OCI-LY7 (cell line): ENCODE measurements around the gene TLE1. TPM values are rescaled to one million over a fixed set of nuclear protein-coding genes. Genes with fewer than 3 reads are reported as not detected.

Source experiments
- BruUV-seq: library from RNA; stranded (reverse); fragments of 400-500 nt; replicated peaks from 2 replicates; lab custom pipeline; 2021; lab: Mats Ljungman, UMichigan
- CTCF ChIA-PET: fragments of 300-600 bp; sonication (Branson Sonifier 250); formaldehyde crosslinking; loops from one replicate; lab custom pipeline; 2022; ENCODE audit warnings: antibody characterized with exemption; ENCODE audit not compliant: unreplicated experiment; lab: Charles Lee
- POLR2A ChIA-PET: fragments of 300-600 bp; sonication (Branson Sonifier 250); formaldehyde crosslinking; loops from one replicate; lab custom pipeline; 2022; ENCODE audit warnings: antibody characterized with exemption; lab: Charles Lee
- DNase-seq: peaks from one replicate; pipeline ENCODE4 v3.0.0-alpha.2; 2015; ENCODE audit warnings: low spot score
- H2AFZ ChIP-seq: fragments of 200-600 bp; sonication (generic), shearing (Covaris generic); 2 replicates; pipeline ENCODE4 v1.6.1; 2014; ENCODE audit warnings: mild to moderate bottlenecking, antibody characterized with exemption, low read length, moderate library complexity
- H3K27ac ChIP-seq: fragments of 200-600 bp; sonication (generic); 2 replicates; pipeline ENCODE4 v1.5.1; 2014; ENCODE audit warnings: mixed run types, low read depth, mild to moderate bottlenecking, moderate library complexity, low read length, inconsistent platforms; ENCODE audit not compliant: poor library complexity, severe bottlenecking
- H3K36me3 ChIP-seq: fragments of 200-600 bp; sonication (generic); 2 replicates; pipeline ENCODE4 v1.6.1; 2014; ENCODE audit warnings: mild to moderate bottlenecking, antibody characterized with exemption, low read length, moderate library complexity, mixed read lengths; ENCODE audit not compliant: insufficient read depth
- H3K4me1 ChIP-seq: fragments of 200-600 bp; sonication (generic); 2 replicates; pipeline ENCODE4 v1.5.1; 2014; ENCODE audit warnings: mild to moderate bottlenecking, low read length; ENCODE audit not compliant: insufficient read depth, poor library complexity, severe bottlenecking
- H3K4me2 ChIP-seq: fragments of 200-600 bp; sonication (generic); 2 replicates; pipeline ENCODE4 v1.6.1; 2014; ENCODE audit warnings: mild to moderate bottlenecking, low read length
- H3K4me3 ChIP-seq: fragments of 200-600 bp; sonication (generic); 2 replicates; pipeline ENCODE4 v1.5.1; 2014; ENCODE audit warnings: mild to moderate bottlenecking, low read depth, low read length; ENCODE audit not compliant: poor library complexity, severe bottlenecking
- H3K79me2 ChIP-seq: fragments of 200-600 bp; sonication (generic); 2 replicates; pipeline ENCODE4 v1.6.1; 2016; ENCODE audit warnings: low read depth, mild to moderate bottlenecking, low read length, moderate library complexity, mixed read lengths; ENCODE audit not compliant: insufficient read depth
- H3K9me2 ChIP-seq: fragments of 200-600 bp; sonication (generic); 2 replicates; pipeline ENCODE4 v1.6.1; 2016; ENCODE audit warnings: mild to moderate bottlenecking, low read length, mixed read lengths; ENCODE audit not compliant: insufficient read depth
- H3K9me3 ChIP-seq: fragments of 200-600 bp; sonication (generic); 2 replicates; pipeline ENCODE4 v1.6.1; 2014; ENCODE audit warnings: mild to moderate bottlenecking, mixed run types, low read length, mixed read lengths
- H4K20me1 ChIP-seq: fragments of 200-600 bp; sonication (generic); 2 replicates; pipeline ENCODE4 v1.6.1; 2014; ENCODE audit warnings: mild to moderate bottlenecking, antibody characterized with exemption, low read length, moderate library complexity, mixed read lengths; ENCODE audit not compliant: insufficient read depth
- EZH2phosphoT487 ChIP-seq: fragments of 200-600 bp; sonication (generic); IDR thresholded peaks from 2 replicates; pipeline ENCODE4 v1.6.1; 2018; ENCODE audit warnings: low read depth, borderline replicate concordance, mild to moderate bottlenecking, mixed run types, antibody characterized with exemption, low read length, moderate library complexity, mixed read lengths
- intact Hi-C: fragments of 100-400 bp; cut with micrococcal nuclease; formaldehyde crosslinking; loops from one replicate; pipeline ENCODE4 v1.10.0; 2022; ENCODE audit not compliant: unreplicated experiment
- total RNA-seq, 2 experiments: library from RNA; depleted of rRNA in 1 of 2; stranded (reverse); fragments of >200 nt in 1 of 2; shearing (Covaris generic) in 1 of 2; gene quantifications; 2 replicates each; pipeline ENCODE4 v1.2.3, GENCODE V29; 2014 to 2022
- TF ChIP-seq, protein P1 (sequence below): fragments of 200-600 bp; sonication (generic); conservative IDR thresholded peaks from 2 replicates; pipeline ENCODE4 v1.5.1; 2014; ENCODE audit warnings: mild to moderate bottlenecking, antibody characterized with exemption, low read length, moderate library complexity, mixed read lengths

Gene TLE1
- total RNA-seq, 2 experiments from 2014 or later = 0.13 TPM; not detected in 1

DNA sequence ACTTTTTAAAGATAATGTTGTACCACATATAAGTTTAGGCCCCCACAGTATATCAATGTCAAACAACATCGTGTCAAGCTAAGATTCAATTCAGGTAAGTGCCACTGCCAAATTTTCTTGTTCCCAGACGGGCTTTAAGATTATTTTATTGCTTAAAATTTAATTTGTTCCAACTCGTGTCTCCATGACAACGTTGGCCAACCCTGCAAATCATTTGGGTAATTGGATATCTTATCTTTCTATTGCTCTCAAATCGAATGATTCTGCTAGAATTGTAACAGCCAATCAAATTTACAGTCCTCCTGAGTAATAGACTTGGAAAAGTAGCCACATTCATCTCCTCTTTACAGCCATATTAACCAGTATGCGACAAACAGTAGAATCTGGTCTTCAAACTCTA lies 19.5 kb downstream of the TLE1 start:
- no TSS peak for BruUV-seq

DNA sequence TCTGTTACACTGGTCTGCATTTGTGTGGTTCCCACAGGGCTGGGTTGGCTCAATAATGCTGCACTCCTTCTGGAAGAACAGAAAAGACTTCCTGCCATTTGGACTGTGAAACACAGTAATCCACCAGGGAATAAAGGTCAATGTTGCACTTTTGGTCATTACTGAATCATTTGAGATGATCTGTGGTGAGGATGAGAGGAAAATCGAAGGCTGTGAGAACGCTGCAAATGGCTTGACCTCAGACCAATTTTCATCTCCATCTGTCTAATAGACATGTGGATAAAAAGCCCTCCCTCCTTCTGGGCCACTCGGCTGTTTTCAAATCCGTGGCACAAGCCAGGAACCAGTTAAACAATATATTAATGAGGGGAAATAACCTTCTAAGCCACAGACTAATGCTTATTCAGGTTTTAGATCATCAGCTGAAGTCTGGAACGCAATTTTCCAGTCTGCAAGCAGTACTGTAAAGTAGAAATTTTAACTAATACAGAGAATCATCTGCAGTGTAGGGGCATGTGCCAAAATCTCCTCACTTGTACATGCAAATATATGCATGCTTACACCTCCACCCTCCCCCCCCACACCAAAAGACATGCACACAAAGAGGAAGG lies 20.2 kb downstream of the TLE1 start:
- Histone ChIP-seq H3K4me3 (no peak overlapping the region), H3K4me1 (no peaks in the 10 kb centered on the region), H3K27ac (no peak overlapping the region), H4K20me1 (no peaks in the 10 kb centered on the region), H3K4me2 (no peak overlapping the region), H3K79me2 (no peaks in the 10 kb centered on the region), H3K9me3 (no peaks in the 10 kb centered on the region), H3K36me3 (no peaks in the 10 kb centered on the region), H2AFZ (no peak overlapping the region), H3K9me2 (no peaks in the 10 kb centered on the region)
- TF ChIP-seq, protein P1, sequence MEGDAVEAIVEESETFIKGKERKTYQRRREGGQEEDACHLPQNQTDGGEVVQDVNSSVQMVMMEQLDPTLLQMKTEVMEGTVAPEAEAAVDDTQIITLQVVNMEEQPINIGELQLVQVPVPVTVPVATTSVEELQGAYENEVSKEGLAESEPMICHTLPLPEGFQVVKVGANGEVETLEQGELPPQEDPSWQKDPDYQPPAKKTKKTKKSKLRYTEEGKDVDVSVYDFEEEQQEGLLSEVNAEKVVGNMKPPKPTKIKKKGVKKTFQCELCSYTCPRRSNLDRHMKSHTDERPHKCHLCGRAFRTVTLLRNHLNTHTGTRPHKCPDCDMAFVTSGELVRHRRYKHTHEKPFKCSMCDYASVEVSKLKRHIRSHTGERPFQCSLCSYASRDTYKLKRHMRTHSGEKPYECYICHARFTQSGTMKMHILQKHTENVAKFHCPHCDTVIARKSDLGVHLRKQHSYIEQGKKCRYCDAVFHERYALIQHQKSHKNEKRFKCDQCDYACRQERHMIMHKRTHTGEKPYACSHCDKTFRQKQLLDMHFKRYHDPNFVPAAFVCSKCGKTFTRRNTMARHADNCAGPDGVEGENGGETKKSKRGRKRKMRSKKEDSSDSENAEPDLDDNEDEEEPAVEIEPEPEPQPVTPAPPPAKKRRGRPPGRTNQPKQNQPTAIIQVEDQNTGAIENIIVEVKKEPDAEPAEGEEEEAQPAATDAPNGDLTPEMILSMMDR = no peak
- TF ChIP-seq EZH2phosphoT487 = no peak
- intact Hi-C loops = no loop called here
- ChIA-PET POLR2A (no interaction called here), CTCF (no interaction called here)
- no TSS peak for BruUV-seq
- DNase-seq = no peak

More for the DNA sequence above, 19.5 kb downstream of the TLE1 start:
- H2AFZ ChIP-seq = no peak overlapping the region
- H3K4me1 ChIP-seq = no peaks in the 10 kb centered on the region
- no peak overlapping the region for H3K27ac ChIP-seq
- TF ChIP-seq, protein P1 = no peak
- no peak for TF ChIP-seq EZH2phosphoT487
- DNase-seq = no peak
- CTCF ChIA-PET = no interaction called here
- H3K36me3 ChIP-seq = no peaks in the 10 kb centered on the region
- H4K20me1 ChIP-seq = no peaks in the 10 kb centered on the region
- intact Hi-C loops = no loop called here
- no peak overlapping the region for H3K4me2 ChIP-seq
- no peak overlapping the region for H3K4me3 ChIP-seq
- POLR2A ChIA-PET = interaction anchor here (0.6 kb wide), 1 partner anchor 13 kb away, joined by 3 read pairs; no protein-coding TSS in a partner anchor
- no peaks in the 10 kb centered on the region for H3K9me3 ChIP-seq
- no peaks in the 10 kb centered on the region for H3K9me2 ChIP-seq
- H3K79me2 ChIP-seq = no peaks in the 10 kb centered on the region

DNA sequence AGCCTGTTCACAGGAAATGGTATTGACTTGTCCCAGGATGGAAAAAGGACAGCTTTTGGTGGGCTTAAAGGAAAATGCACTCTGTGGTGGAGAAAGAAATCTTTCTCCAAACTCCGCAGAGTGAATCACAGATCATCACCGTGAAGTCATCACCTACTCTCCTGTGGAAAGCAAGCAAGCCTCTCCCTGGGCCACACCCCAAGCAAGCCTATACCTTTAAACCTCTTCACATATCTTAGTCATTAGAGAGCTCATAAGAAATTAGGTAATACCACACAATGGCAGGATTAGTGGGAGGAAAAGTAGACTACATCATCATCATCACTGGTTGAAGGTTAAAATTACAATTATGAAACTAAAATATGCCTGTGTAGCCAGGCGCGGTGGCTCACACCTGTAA lies 23.2 kb downstream of the TLE1 start:
- ChIA-PET POLR2A (no interaction called here), CTCF (no interaction called here)
- Histone ChIP-seq H4K20me1 (no peaks in the 10 kb centered on the region), H3K4me2 (no peak overlapping the region), H3K4me3 (no peak overlapping the region), H3K79me2 (no peaks in the 10 kb centered on the region), H3K36me3 (no peaks in the 10 kb centered on the region), H3K9me3 (no peaks in the 10 kb centered on the region), H3K9me2 (no peaks in the 10 kb centered on the region), H3K27ac (no peak overlapping the region), H3K4me1 (no peaks in the 10 kb centered on the region), H2AFZ (no peak overlapping the region)
- TF ChIP-seq, protein P1 = no peak
- no peak for TF ChIP-seq EZH2phosphoT487
- no peak for DNase-seq
- intact Hi-C loops = no loop called here
- no TSS peak for BruUV-seq
